GM18519 (cell line): ENCODE measurements around the gene SIX2.
"Not testable (repeated sequence)": the region's sequence is repeated elsewhere in the genome, so short reads cannot be mapped to it uniquely, and the experiment has no call there.

Experiments
- ATAC-seq: cut with Tn5 transposase; IDR thresholded peaks from one replicate; pipeline ENCODE4 v1.9.1; 2021; ENCODE audit warnings: mild to moderate bottlenecking, moderate library complexity; ENCODE audit not compliant: unreplicated experiment, low FRiP score

Gene SIX2

DNA sequence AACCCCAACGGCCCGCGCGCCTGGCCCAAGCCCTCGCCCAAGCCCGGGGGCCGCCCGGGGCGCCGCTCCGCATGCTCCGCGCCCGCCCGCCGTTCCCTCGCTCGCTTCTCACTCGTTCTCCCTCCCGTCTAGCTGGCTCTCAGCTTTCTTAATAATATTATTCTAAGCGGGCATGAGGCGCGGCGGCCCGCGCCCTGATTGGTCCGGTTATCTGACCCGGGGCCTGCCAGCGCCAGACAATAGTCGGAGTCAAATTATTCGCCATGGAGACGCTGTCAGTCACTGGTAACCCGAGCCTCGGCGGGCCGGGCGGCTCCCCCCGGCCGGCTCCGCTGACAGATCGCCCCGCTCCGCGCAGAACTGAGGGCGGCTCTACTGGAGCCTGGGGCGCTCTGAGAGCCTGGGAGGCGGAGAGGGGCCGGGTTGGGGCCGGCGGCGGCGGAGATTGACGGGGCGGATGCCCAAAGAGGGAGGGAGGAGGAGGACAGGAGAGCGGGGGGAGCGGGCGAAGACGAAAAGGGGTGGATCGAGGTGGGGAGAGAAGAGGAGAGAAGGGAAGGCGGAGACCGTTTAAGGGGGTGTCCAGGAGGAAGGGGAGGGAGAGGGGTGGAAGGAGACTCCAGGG, at the start of gene SIX2:
Gene SIX2, minus strand, starts transcription at position 150 of the 625 bp plus-strand sequence. CDS start 342 bp downstream, outside the sequence.
- ATAC-seq, result no peak

DNA sequence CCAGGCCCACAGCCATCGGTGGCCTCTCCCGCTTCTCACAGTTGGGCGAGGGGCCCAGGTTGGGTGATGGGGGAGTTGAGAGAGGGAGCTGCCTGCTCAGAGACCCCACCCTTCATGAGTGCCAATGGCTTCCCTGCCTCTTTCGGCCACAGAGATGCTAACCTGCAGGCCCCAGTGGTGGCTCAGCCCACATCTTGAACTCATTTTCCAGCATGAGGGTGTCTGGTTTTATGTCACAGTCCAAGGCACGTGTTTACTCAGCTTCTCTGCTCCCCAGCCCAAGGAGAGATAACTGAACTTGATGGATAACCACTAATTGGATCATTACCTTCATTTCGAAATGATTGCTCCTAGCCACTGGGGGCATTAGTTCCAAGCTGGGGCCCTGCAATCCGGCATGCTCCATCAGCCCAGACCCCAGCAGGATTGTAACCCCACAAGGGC, 45.9 kb upstream of the SIX2 start:
- no peak for ATAC-seq

- no peak for ATAC-seq
Measured at GRCh38 chr2:45053966-45054365, 44.7 kb upstream of the SIX2 start.

DNA sequence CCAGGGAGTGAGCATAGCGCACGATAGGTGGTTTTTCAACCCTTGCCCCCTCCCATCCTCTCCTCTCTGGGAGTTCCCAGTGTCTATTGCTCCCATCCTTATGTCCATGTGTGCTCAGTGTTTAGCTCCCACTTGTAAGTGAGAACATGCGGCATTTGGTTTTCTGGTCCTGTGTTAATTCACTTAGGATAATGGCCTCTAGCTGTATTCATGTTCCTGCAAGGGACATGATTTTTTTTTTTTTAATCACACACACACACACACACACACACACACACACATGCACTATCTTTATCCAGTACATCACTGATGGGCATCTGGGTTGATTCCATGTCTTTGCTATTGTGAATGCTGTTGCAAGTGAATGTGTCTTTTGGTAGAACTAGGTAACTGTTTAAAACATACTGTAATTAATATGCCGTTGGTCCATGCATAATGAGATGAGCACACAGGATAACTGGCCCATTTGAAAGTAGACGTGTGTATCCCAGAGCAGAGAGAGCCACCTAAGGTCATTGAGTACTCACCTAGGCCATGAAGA, 43.2 kb upstream of the SIX2 start:
- no peak for ATAC-seq

DNA sequence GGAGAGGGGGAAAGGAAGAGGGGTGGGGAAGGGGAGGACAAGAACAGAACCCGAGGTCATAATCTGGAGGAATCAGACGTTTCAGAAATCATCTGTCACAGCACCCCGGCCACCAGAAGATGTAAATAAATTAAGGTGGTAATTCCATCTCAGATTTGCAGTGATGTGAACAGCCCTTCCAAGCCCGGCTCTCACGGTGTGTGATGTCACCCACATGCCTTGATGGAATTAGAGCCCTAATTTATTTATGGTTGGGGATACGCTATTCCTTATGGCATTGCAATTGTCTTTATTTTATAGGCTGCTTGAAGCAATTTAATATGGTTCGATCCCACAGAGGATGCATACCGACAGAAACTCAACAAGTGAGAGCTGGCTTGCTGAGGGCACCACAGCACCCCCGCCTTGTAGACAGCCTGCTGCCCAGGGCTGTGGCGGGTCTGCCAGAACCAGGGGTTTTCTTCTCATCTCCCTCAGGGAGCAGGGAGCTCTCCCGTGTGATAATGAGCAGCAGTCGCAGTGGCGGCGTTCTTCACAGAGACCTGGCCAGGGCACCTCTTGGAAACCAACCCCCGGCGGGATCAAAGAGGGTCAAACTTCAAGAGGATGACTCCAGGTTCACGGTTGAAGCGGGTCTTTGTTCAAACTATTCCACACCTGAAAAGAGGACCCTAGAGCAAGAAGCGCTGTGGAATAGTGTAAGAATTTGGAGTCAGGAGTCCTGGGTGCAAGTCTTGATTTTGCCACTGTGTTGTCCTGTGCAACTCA, 40.5 kb upstream of the SIX2 start:
- ATAC-seq, result no peak

DNA sequence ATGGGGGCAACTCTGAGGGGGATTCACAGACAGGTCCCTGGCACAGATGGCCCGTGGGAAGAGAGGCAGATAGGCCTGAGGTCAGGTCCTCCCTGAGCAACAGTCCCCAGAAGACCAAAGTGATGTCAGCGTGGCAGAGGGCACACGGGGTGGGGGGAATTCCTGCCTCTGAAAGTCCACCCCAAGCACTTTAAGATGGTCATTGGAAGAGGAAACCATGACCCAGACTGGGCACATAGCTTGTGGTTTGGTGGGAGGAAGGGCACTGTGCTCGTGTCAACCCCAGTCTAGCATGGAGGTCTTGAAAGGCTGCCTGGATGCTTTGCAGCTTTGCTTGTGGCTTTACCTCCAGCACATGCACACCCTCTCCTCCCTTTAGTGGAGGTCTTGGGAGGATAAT, 38.0 kb upstream of the SIX2 start:
- no peak for ATAC-seq

DNA sequence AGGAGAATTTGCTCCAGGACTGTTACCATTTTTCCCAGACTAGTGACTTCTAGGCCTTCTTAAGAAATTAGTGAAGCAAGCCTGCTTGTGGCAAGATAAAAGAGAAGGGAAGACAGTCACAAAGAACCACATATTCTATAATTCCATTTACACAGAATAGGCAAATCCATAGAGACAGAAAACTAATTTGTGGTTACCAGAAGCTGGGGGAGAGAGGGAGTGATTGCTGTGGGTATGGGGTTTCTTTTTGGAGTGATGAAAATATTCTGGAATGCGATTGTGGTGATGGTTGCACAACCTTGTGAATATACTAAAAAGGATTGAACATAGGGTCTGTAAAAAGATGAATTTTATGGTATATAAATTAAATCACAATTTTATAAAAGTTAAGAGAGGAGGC, 37.5 kb upstream of the SIX2 start:
- ATAC-seq, result no peak

GRCh38 chr2:45045706-45046105, 36.5 kb upstream of the SIX2 start:
- ATAC-seq, result no peak

DNA sequence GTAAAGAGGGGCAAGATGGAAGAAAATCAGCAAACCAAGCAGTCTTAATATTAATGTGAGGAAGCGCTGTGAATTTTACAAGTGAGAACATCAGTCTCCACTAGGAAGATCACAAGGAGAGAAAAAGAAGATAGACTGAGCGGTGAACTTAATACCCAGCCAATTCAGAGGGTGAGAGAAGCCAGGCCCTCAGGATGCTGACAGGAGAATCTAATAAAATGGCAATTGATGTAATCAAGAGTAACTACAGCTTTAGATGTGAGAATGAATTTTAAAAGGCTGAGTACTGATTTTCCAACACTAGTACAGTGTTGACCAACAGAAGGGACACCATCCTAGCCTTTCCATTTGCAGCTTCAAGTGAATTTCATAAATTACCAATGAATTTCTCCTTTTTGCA, 35.7 kb upstream of the SIX2 start:
- no peak for ATAC-seq

DNA sequence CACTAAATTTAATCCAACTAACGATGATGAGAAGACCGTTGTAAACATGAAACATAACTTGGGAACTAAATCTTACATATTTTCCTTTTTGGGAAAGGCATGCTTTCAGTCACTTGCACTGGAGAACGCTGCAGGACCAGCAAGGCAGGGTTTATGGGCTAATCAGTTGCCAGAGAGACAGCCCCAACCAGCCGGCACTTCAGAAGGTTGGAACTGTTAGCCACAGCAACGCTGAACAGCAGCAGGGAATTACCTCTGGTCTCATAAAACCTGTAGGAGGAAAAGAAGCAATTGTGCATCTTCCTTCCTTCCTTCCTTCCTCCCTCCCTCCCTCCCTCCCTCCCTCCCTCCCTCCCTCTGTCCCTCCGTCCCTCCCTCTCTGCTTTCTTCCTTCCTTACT, 33.9 kb upstream of the SIX2 start:
- no peak for ATAC-seq

DNA sequence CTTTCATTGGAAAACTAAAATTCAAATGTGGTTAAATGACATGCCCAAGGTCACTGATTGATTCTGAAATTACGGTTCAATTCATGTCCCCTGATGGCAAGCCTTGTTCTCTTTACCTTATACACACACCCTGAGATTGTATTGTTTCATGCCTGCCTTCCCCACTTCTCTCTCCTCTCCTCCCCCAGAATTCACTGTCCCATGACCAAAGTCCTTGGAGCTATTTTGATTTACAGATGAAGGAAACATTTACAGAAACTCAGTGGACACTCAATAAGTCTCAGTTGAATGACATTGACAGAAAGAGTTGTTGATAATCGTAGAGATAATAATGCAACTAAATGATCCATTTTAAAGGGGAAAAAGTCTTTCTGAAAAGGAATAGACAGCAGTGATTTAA, 33.1 kb upstream of the SIX2 start:
- no peak for ATAC-seq

DNA sequence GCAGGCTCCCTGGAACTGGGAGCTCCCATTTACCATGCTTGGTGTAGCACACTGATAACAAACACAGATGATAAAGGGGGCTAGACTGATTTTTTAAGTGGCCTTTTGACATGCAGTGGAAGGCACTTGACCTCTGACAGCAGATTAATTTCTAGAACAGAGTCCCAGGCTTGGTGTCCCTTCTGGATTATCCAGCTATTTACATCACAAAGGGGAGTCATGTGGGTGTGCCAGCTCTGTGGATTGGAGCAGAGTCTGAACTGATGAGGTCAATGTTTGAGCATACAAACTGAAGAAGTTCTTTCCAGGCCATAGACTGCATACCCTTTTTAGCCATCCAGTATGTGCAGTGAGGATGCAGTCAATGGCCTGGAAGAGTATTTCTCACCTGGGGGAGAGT, 31.5 kb upstream of the SIX2 start:
- ATAC-seq, result no peak

DNA sequence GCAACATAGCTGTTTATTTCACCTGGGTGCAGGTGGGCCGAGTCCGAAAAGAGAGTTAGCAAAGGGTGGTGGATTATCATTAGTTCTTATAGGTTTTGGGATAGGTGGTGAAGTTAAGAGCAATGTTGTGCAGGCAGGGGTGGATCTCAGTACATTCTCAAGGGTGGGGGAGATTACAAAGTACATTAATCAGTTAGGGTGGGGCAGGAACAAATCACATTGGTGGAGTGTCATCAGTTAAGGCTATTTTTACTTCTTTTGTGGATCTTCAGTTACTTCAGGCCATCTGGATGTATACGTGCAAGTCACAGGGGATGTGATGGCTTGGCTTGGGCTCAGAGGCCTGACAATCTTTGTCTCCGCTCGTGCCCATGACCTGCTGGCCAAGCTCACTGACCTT, 30.6 kb upstream of the SIX2 start:
- ATAC-seq, result not testable (repeated sequence)

DNA sequence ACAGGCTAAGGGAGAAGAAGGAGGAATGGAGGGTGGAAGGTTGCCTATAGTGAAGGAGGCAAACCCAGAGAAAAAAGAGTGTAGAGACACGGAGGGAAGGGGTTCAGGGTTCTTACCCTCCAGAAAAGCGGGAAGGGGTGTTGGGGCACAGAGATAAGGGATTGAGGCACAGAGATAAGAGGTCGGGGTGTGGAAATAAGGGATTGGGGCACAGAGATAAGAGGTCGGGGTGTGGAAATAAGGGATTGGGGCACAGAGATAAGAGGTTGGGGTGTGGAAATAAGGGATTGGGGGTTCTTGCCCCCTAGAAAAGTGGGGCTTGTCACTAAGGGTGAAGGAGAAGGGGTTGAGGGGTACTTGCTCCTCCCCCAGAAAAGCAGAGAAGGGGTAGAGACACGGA, 29.6 kb upstream of the SIX2 start:
- not testable (repeated sequence) for ATAC-seq

DNA sequence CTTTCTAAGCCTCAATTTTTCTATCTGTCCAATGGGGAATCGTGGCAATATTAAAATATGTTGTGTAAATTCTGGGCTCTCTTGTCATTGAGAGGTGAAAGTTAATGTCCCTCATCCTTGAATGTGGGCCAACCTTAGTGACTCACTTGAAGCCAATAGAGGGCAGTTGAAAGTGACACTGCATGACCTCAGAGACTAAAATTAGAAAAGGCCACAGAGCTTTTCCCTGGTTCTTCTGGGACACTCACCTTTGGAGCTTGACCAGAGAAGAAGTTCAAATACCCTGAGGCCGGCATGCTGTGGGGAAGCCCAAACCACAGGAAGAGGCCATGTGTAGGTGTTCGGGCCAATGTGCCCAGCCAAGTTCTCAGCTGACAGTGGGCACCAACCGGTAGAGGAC, 24.1 kb upstream of the SIX2 start:
- no peak for ATAC-seq

DNA sequence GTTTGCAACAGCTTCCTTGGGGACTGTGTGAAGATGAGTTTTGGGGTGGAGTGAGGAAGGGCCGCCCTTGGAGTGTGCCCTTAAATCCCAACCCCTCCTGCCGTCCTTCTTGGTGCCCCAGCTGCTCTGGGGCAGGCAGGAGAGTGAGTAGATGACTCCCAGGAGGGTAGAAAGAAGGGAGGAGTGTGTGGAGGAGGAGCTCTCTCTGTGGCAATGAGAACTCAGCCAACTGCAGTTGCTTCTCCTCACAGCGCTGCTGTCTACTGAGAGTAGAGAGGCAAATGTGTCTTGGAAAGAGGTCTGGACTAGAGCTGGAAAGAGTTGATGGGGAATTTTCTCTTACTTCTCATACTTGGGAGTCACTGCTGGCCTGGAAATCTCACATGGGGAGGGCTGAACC, 21.8 kb upstream of the SIX2 start:
- ATAC-seq, result no peak

- no peak for ATAC-seq
Measured at GRCh38 chr2:45030553-45030952, 21.3 kb upstream of the SIX2 start.

- no peak for ATAC-seq
Measured at GRCh38 chr2:45029215-45029614, 20.0 kb upstream of the SIX2 start.

- ATAC-seq, result no peak
Measured at GRCh38 chr2:45028276-45028675, 19.0 kb upstream of the SIX2 start.

- no peak for ATAC-seq
Measured at GRCh38 chr2:45026924-45027450, 17.7 kb upstream of the SIX2 start.

- no peak for ATAC-seq
Measured at GRCh38 chr2:45024600-45025291, 15.5 kb upstream of the SIX2 start.
